HG03442 (cell line): ENCODE data around the gene PRF1.
"Not testable (repeated sequence)": the region's sequence is repeated elsewhere in the genome, so short reads cannot be mapped to it uniquely, and the experiment has no call there.

ENCODE experiments used
- ATAC-seq: cut with Tn5 transposase; IDR thresholded peaks from one replicate; pipeline ENCODE4 v1.9.1; 2021; ENCODE audit warnings: mild to moderate bottlenecking, moderate library complexity; ENCODE audit not compliant: unreplicated experiment

PRF1 gene

GRCh38 chr10:70602665-70603448 lies at the start of gene PRF1:
PRF1 (minus strand) TSS chr10:70602741; CDS start chr10:70600902, 1,839 bp downstream.
- ATAC-seq: no peak

GRCh38 chr10:70651661-70652060 lies 49.1 kb upstream of the PRF1 start:
- no peak for ATAC-seq

GRCh38 chr10:70650718-70651117 lies 48.2 kb upstream of the PRF1 start:
- no peak for ATAC-seq

- ATAC-seq: no peak
Observed at GRCh38 chr10:70650104-70650503, 47.6 kb upstream of the PRF1 start.

- ATAC-seq: no peak
Observed at GRCh38 chr10:70649526-70649925, 47.0 kb upstream of the PRF1 start.

- ATAC-seq: no peak
Observed at GRCh38 chr10:70648427-70648826, 45.9 kb upstream of the PRF1 start.

GRCh38 chr10:70647086-70647485 lies 44.5 kb upstream of the PRF1 start:
- ATAC-seq: no peak

GRCh38 chr10:70644959-70645358 lies 42.4 kb upstream of the PRF1 start:
- not testable (repeated sequence) for ATAC-seq

- not testable (repeated sequence) for ATAC-seq
Observed at GRCh38 chr10:70643272-70643671, 40.7 kb upstream of the PRF1 start.

- not testable (repeated sequence) for ATAC-seq
Observed at GRCh38 chr10:70639640-70640383, 37.3 kb upstream of the PRF1 start.

GRCh38 chr10:70634515-70634914 lies 32.0 kb upstream of the PRF1 start:
- ATAC-seq: not testable (repeated sequence)

- ATAC-seq: no peak
Observed at GRCh38 chr10:70634011-70634410, 31.5 kb upstream of the PRF1 start.

- not testable (repeated sequence) for ATAC-seq
Observed at GRCh38 chr10:70631735-70632134, 29.2 kb upstream of the PRF1 start.

GRCh38 chr10:70629338-70629737 lies 26.8 kb upstream of the PRF1 start:
- ATAC-seq: no peak

- ATAC-seq: no peak
Observed at GRCh38 chr10:70626056-70626455, 23.5 kb upstream of the PRF1 start.

GRCh38 chr10:70622981-70623844 lies 20.7 kb upstream of the PRF1 start:
- ATAC-seq: no peak

- no peak for ATAC-seq
Observed at GRCh38 chr10:70622541-70622940, 20.0 kb upstream of the PRF1 start.

- no peak for ATAC-seq
Observed at GRCh38 chr10:70621503-70622078, 19.1 kb upstream of the PRF1 start.

GRCh38 chr10:70620020-70620289 lies 17.4 kb upstream of the PRF1 start:
- no peak for ATAC-seq

- no peak for ATAC-seq
Observed at GRCh38 chr10:70619271-70620019, 16.9 kb upstream of the PRF1 start.
